Measurements from ENCODE around the gene DOP1B. TPM values are rescaled to one million over a fixed set of nuclear protein-coding genes. Genes with fewer than 3 reads are reported as not detected.

Gene DOP1B
- total RNA-seq, 2 donors from 2014 or later: 14.6 to 20.6 TPM

DNA sequence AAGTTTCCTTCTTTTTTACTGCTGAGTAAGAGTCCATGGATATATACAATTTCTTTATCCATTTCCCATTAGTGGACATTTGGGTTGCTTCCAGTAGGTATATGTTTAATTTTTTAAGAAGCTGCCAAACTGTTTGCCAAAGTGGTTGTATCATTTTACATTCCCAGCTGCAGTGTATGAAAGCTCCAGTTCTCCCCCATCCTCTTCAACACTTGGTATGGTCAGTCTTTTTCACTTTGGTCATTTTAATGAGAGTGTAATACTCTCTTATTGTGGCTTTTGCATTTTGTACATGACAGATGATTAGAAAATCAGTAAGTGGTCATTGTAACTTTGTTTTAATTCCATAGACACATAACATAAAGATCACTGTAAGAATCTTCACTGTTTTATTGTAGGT lies 22.5 kb downstream of the DOP1B start:
- TF ChIP-seq, protein P1, sequence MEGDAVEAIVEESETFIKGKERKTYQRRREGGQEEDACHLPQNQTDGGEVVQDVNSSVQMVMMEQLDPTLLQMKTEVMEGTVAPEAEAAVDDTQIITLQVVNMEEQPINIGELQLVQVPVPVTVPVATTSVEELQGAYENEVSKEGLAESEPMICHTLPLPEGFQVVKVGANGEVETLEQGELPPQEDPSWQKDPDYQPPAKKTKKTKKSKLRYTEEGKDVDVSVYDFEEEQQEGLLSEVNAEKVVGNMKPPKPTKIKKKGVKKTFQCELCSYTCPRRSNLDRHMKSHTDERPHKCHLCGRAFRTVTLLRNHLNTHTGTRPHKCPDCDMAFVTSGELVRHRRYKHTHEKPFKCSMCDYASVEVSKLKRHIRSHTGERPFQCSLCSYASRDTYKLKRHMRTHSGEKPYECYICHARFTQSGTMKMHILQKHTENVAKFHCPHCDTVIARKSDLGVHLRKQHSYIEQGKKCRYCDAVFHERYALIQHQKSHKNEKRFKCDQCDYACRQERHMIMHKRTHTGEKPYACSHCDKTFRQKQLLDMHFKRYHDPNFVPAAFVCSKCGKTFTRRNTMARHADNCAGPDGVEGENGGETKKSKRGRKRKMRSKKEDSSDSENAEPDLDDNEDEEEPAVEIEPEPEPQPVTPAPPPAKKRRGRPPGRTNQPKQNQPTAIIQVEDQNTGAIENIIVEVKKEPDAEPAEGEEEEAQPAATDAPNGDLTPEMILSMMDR (IDR thresholded peaks at IDR 0.05): no peak
- H3K27me3 ChIP-seq (replicated peaks; ENCODE audit: insufficient read depth): no peaks in the 10 kb centered on the region
- DNase-seq (ENCODE audit: low spot score) (no peak), ATAC-seq (ENCODE audit: insufficient number of reproducible peaks, low FRiP score, low read depth) (no peak)
- no peak overlapping the region for H3K27ac ChIP-seq
- no peak overlapping the region for H3K4me3 ChIP-seq
- no peaks in the 10 kb centered on the region for H3K36me3 ChIP-seq
- H3K9me3 ChIP-seq: no peaks in the 10 kb centered on the region
- H3K4me1 ChIP-seq (ENCODE audit: control insufficient read depth in 1 of 2, low read depth in 2 of 2): no peaks in the 10 kb centered on the region

DNA sequence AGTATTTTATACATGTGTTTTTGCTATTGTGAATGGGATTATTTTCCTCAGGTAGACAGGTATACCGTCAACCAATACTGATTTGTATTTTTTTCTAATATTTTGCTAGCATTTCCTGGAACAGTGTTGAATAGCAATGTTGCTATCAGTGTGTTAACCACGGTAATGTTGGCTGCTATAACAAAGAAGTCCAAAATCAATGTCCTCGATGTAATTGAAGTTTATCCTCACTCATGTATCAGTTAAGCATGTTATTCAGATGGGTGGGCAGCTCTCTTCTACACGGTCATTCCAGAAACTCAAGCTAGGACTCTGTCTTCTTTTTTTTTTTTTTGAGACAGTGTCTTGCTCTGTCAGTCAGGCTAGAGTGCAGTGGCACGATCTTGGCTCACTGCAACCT lies 24.3 kb downstream of the DOP1B start:
- DNase-seq (ENCODE audit: low spot score): no peak
- Histone ChIP-seq H3K4me3 (no peak overlapping the region), H3K4me1 (ENCODE audit: control insufficient read depth in 1 of 2, low read depth in 2 of 2) (no peaks in the 10 kb centered on the region), H3K36me3 (no peaks in the 10 kb centered on the region), H3K9me3 (no peaks in the 10 kb centered on the region), H3K27ac (no peak overlapping the region), H3K27me3 (replicated peaks; ENCODE audit: insufficient read depth) (no peaks in the 10 kb centered on the region)
- TF ChIP-seq, protein P1 (IDR thresholded peaks at IDR 0.05): no peak
- ATAC-seq (ENCODE audit: insufficient number of reproducible peaks, low FRiP score, low read depth): no peak

DNA sequence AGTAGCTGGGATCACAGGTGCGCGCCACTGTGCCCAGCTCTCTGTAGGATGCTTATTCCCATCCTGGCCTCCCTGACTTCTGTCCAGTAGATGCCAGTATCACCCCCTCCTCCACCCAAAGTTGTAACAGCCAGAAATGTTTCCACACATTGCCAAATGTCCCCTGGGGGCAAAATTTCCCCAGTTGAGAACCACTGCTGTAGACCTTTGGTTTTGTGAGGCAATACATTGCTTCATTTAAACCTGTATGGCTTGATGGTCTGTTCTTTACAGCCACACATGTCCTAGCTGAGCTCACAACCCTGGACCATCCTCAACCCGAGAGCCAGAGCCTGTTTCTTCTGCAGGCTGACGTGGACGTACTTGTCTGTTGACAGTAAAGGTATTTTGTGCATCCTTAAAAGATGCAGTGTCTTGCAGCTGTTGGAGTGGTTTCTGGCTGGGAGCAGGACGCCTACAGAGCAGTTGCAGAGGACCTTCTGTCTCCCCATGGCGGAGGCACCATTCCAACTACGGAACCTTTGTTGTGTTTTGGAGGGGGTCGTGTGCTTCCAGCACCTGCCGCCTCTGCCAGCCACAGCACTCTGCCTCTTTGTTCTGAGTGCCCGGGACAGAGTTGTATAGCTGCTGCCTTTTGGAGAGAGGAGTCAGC lies 26.6 kb downstream of the DOP1B start:
- ATAC-seq (ENCODE audit: insufficient number of reproducible peaks, low FRiP score, low read depth) (no peak), DNase-seq (ENCODE audit: low spot score) (no peak)
- TF ChIP-seq, protein P1 (IDR thresholded peaks at IDR 0.05): no peak
- Histone ChIP-seq H3K27me3 (replicated peaks; ENCODE audit: insufficient read depth) (no peaks in the 10 kb centered on the region), H3K9me3 (no peaks in the 10 kb centered on the region), H3K27ac (no peak overlapping the region), H3K4me3 (no peak overlapping the region), H3K4me1 (ENCODE audit: control insufficient read depth in 1 of 2, low read depth in 2 of 2) (peaks cover 0 to 2% of the 10 kb centered on the region in 2 donors), H3K36me3 (no peaks in the 10 kb centered on the region)

DNA sequence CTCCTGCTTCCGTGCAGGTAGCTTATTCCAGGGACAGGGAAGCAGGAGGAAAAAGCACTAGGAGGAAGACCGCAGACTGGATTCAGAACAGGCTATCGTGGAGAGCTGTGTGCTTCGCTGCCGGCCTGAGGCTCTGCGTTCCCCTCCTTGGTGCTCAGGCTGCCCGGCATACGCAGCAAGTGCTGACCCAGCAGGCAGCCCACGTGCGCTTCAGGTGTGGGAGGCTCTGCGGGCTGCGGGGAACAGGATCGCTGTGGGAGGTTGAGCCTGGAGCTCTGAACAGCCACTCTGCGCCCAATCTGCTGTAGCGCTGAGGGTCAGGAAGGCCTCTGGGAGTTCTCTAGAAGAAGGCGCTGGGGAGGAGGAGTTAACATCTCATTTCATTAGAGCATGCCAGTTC lies 27.9 kb downstream of the DOP1B start:
- no peak overlapping the region for H3K4me3 ChIP-seq
- no peaks in the 10 kb centered on the region for H3K9me3 ChIP-seq
- no peak overlapping the region for H3K27ac ChIP-seq
- no peak for DNase-seq (ENCODE audit: low spot score)
- no peaks in the 10 kb centered on the region for H3K36me3 ChIP-seq
- no peak for ATAC-seq (ENCODE audit: insufficient number of reproducible peaks, low FRiP score, low read depth)
- no peaks in the 10 kb centered on the region for H3K27me3 ChIP-seq (replicated peaks; ENCODE audit: insufficient read depth)
- H3K4me1 ChIP-seq (ENCODE audit: control insufficient read depth in 1 of 2, low read depth in 2 of 2): peaks cover 5 to 8% of the 10 kb centered on the region in 2 donors
- TF ChIP-seq, protein P1 (IDR thresholded peaks at IDR 0.05): no peak

DNA sequence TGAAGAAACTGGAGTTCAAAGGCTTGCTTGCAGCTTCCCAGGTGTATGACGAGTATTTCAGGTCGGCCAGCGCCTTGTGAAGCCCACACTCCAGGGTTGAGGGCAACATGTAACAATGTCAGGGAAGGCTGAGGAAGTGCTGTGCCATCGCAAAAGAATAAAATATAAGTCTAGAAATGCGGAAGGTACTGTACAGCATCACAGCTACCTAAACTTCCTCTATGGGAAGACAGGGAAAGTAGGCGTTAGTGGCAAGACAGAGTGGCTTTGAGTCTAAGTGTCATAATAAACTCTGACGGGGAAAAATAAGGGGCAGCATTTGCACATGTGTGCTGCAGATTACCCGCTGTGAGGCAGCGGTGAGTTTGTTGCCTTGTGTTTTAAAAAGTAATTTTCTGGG lies 28.9 kb downstream of the DOP1B start:
- TF ChIP-seq, protein P1 (IDR thresholded peaks at IDR 0.05): no peak
- Histone ChIP-seq H3K27me3 (replicated peaks; ENCODE audit: insufficient read depth) (no peaks in the 10 kb centered on the region), H3K4me1 (ENCODE audit: control insufficient read depth in 1 of 2, low read depth in 2 of 2) (peaks cover 5 to 8% of the 10 kb centered on the region in 2 donors), H3K4me3 (no peak overlapping the region), H3K27ac (no peak overlapping the region), H3K36me3 (no peaks in the 10 kb centered on the region), H3K9me3 (no peaks in the 10 kb centered on the region)
- ATAC-seq (ENCODE audit: insufficient number of reproducible peaks, low FRiP score, low read depth): no peak
- DNase-seq (ENCODE audit: low spot score): no peak
